ENCODE measurements around the gene IL4.

GRCh38 chr5:132627470-132627869 is 46.3 kb upstream of the IL4 start:
- TF ChIP-seq CTCF (IDR thresholded peaks at IDR 0.05 in 8 of 11, conservative IDR thresholded peaks at IDR 0.05 in 3 of 11) (no peak), POLR2A (IDR thresholded peaks at IDR 0.05) (no peak)

Measured in spleen (tissue), 7 donors.